GM08714 (cell line): ENCODE results near the gene ZNF532.

Experiments
- H3K4me3 ChIP-seq: fragments of 200-500 bp; sonication (Bioruptor generic); 2 replicates; pipeline ENCODE4 v1.5.1; 2014; ENCODE audit warnings: mild to moderate bottlenecking, low read length, inconsistent platforms
- ZNF274 ChIP-seq: IDR thresholded peaks from 2 replicates; pipeline ENCODE4 v1.6.1; 2012; ENCODE audit warnings: mild to moderate bottlenecking, low read depth, low read length

Gene ZNF532

DNA sequence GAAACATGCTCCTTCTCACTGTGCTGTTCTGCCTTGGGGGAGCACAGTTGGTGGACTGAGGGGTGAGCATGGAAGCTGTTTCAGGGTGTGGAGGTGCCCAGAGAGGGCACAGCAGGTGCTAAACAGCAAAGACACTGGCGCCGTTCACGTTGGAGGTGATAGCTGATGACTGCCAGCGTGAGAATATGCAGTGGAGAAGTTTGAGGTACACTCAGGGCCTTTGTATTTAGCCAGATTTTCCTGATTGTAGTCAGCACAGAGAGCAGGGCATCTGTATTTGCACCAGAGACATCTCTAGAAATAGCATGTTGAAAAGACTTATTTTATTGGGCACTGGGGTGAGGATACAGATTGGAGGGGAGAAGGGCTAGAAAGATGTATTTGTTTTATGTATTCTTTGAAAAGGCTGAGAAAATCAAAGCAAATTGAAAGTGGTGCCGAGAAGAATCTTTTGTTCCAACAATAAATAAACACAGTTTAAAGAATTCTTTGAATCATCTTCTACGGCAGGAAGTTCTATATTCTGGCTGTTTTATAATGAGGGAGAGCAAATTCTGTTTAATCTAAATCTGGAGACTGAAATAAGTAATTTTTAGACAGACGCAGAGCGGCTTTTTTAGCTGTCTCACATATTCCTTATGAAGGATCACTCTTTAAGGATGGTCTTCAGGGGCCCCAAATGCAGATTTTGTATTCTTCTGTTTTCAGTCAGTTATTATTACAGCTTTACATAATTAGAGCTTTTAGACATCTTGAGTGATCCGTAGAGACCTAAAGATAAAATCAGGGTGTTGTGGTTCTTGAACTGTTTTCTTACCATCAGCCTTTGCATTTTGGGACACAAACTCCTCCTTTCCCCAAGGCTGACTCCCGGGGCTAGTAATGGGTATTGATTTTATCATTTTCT, 7.1 kb downstream of the ZNF532 start:
- H3K4me3 ChIP-seq, result no peak overlapping the region
- TF ChIP-seq ZNF274, result no peak

DNA sequence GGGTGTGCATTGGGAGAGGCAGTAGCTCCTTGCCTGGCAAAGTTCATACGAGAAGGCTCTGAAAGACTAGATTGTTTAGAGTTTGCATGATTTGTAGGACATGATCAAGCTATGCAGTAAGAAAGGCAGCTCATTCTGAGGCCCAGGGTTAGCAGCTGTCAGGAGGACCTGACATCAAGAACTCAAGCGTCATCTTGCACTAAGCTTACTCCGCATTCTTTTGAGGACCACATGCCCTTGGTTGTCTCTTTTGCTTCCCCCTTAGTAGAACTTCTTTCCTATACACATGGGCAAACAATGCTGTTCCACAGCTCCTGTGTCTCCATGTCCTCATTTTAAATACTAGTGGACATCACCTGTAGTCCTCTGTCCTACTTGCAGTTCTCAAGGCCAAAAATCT, 14.0 kb downstream of the ZNF532 start:
- H3K4me3 ChIP-seq, result no peak overlapping the region
- TF ChIP-seq ZNF274, result no peak

DNA sequence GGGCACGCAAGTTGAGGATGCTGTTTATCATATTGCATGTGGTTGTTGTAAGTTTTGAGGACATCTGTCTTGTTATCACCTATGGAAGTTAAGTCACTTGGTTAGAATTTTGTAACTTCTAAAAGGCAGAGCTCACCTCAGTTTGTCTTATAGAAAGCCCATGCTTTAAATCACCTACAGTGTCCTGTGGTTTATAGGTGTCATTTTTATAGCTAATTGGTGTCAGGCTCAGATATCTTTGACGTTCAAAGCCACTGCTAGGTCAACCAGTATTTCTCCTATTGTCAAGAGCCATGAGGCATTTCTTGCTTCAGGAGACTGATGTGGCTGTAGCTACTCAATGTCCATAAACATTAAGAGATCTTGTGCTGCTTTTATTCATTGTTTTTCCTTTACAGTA, 16.8 kb downstream of the ZNF532 start:
- H3K4me3 ChIP-seq, result no peak overlapping the region
- no peak for TF ChIP-seq ZNF274

DNA sequence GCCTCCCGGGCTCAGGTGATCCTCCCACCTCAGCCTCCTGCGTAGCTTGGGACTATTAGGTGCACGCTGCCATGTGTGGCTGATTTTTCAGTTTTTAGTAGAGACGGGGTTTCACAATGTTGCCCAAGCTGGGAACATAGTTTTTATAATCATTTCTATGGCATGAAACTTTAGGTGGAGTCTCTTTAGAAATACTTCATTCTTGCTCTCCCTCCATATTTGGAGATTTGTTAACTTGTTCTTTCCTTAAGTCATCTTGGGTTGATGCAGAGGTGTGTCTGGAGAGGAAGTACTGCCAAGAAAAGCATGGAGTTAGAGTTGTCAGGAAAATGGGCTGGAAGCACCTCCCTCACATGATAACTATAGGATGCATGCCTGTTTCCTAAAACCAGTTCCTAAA, 17.4 kb downstream of the ZNF532 start:
- H3K4me3 ChIP-seq, result no peak overlapping the region
- TF ChIP-seq ZNF274, result no peak

DNA sequence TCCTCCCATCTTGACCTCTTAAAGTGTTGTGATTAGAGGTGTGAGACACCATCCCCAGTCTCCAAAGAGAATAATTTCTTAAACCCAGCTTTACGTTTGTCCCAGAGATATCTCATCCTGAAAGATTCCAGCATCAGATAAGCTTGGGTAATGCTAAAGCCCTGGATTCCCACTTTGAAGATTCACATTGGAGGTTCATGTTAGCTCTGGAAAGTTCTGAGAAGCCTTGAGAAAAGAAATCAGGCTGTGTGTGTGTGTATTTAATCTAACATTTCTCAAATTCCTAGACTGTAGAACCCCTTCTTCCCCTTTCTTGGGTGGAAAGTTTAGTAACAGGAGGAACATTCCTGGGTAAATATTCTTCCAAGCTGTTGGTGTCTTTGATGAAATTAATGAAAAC, 18.0 kb downstream of the ZNF532 start:
- TF ChIP-seq ZNF274, result no peak
- H3K4me3 ChIP-seq, result no peak overlapping the region

DNA sequence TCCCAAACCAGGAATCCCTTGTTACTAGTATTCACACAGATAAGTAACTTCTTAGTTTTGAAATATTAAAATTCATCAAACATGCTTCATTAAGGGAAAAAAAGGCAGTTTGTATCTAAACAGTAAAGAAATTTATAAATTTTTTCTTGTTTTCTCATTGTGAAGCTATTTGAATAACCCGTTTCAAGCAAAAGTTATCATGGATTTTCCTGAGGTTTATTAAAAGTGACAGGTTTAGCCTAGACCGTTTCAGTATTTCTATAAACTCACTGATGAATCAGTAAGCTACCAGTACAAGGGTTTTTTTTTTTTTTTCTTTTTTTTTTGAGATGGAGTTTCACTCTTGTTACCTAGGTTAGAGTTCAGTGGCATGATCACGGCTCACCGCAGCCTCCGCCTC, 20.0 kb downstream of the ZNF532 start:
- no peak overlapping the region for H3K4me3 ChIP-seq
- TF ChIP-seq ZNF274, result no peak

DNA sequence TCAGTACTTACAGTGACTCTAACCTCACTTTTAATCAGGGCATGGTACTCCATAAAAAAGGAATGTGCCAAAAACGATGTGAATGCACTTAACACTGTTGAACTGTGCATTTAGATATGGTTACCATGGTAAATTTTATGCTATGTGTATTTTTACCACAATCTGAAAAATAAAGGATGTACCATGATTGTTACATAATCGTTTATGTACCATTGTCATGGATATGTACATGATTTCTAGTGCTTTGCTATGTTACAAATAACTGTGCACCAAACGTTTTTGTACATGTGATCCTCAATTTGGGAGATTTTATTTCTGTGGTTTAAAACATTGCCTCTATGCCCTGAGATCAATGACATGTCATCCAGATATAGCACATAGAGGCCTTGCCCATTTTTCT, 21.8 kb downstream of the ZNF532 start:
- no peak for TF ChIP-seq ZNF274
- H3K4me3 ChIP-seq, result no peak overlapping the region

DNA sequence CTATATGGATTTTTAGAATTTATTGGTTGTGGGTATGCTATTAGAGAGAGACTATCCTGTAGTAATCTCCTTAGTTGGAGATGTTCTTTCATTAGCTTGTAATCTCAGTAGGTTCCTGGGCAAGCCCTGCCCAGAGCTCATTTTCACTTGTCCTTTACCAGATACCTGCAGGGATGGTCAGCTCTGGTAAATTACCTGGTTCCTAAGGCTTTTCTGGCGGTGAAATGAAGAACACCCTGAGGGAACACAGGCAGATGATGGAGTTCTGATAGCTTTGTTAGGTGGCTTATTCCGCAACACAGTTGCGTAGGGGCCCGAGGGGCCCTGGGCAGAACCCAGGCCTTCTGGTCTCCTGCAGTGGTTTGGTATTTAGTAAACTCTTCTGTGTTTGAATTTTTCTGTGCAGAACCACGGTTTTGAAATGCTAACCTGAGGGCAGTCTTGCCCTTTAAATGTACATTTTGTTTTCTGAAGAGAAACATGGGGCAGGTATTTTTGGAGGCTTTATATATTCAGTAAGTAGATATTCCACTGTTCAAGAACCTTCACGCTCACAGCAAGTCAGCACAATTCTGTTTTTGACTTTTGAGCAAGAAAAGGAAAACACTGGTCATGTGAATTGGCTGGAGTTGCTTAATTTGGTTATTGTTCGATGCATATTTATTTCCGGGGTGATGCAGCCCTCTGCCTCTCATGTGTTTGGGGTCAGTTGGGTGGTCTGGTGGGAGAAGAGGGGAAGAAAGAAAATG, 22.4 kb downstream of the ZNF532 start:
- no peak for TF ChIP-seq ZNF274
- no peak overlapping the region for H3K4me3 ChIP-seq

DNA sequence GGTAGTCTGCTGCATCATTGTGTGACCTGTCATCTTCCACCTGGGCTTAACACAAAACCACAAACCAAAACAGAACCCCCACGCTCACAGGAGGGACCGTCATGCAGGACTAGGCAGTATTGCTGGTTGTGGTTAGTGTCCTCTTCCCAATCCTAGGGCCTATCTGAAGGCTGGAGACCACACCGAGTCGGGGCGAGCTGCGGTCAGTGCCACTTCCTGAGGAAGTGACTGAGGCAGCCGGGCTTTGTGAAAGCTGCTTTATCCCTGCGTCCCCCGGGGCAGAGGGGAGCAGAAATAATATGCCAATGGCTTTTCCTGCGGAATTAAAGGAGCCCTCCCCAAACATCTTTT, 22.9 kb downstream of the ZNF532 start:
- TF ChIP-seq ZNF274, result no peak
- no peak overlapping the region for H3K4me3 ChIP-seq

DNA sequence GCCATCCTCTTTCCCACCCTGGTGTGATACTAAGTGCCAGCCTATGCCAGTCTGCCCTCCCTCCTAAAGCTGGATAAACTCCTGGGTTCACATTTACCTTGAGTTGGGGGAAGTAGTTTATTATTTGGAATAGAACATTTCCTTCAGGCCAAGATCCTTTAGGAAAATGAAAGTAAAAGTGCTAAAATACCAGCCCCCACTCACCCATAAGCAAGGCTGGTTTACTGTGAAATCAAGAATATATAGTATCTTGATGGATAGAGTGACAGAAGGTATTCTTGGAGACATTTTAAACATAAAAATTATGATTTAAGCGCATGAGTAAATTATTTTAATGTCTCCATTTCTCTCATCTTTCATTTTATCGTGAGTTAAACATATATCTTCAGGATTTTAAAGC, 27.1 kb downstream of the ZNF532 start:
- no peak overlapping the region for H3K4me3 ChIP-seq
- no peak for TF ChIP-seq ZNF274

DNA sequence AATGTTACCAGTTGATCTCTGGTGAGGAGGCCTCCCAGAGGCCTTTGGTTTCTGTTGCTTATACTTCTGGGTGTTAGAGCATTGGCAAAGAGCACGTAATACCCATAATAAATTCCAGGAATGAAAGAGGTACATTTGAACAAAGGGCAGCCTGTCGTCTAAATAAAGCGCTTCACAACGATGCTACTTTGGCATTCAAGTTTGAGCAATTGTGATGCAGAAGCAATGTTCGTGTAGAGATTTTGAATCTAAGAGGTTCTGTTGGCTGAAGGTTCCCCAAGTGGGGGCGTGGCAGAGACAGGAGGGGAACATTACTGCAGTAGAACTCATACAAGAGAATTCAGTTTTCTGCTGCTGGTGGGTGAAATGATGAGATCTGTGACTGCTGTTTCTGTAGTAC, 27.8 kb downstream of the ZNF532 start:
- H3K4me3 ChIP-seq, result no peak overlapping the region
- no peak for TF ChIP-seq ZNF274

DNA sequence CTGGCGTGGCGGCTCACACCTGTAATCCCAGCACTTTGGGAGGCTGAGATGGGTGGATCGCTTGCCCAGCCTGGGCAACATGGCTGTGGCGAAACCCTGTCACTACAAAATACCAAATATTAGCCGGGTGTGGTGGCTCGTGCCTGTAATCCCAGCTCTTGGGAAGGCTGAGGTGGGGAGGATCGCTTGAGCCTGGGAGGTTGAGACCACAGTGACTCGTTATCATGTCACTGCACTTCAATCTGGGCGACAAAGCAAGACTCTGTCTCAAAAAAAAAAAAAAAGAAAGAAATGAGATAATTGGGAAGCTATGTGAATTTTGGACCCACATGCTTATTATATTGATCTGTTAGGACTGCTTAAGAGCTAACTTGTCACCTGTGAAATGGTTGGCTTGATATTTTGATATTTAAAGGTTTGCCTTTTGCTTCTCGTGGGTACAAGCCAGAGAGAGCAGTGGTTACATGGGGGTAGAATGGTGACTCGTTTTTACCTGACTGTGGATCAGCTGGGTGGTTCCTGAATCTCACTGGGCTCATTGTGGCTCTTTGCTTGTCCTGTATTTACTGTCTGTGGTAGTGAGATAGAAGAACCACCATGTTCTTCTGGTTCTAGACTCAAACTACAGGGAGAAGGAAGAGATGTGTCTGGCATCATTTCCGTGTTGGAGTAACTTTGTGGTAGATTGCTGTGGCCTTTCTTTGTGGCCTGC, 28.9 kb downstream of the ZNF532 start:
- TF ChIP-seq ZNF274, result no peak
- no peak overlapping the region for H3K4me3 ChIP-seq

DNA sequence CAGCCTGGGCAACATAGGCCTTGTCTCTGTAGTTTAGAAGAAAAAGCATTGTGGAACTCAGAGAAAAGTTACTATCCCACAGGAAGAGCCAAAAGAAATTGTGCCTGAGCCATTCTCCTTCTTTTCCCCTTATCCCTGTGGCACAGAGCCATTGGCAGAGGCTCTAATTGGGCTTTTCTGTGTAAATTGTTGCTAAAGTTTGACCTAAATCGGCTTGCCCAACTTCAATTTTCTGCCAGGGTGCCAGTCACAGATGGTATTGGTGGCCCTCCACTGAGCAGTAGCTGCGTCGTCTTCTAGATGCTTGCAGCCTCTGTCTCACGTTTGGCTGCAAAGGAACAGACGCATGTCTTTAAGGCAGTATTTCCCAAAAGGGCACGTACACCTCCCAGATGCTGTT, 30.3 kb downstream of the ZNF532 start:
- TF ChIP-seq ZNF274, result no peak
- no peak overlapping the region for H3K4me3 ChIP-seq

DNA sequence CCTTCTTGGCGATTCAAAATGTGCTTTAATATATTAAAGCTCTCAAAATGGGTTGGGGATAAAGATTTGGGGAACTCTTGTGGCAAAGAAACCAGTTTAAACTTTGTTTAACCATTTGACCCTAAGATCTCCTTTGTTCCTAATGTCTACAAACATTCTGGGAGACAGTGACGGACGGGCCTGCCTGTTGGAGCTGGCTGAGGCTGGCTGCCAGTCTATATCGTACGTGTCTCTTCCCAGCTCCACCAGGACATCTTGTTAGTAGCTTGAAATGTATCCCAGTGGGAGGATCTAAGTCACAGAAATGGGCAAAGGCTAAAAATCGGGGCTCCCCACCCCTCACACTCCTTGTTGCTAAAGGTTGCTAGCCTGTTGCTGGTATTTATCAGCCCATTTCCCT, 30.7 kb downstream of the ZNF532 start:
- H3K4me3 ChIP-seq, result no peak overlapping the region
- TF ChIP-seq ZNF274, result no peak

DNA sequence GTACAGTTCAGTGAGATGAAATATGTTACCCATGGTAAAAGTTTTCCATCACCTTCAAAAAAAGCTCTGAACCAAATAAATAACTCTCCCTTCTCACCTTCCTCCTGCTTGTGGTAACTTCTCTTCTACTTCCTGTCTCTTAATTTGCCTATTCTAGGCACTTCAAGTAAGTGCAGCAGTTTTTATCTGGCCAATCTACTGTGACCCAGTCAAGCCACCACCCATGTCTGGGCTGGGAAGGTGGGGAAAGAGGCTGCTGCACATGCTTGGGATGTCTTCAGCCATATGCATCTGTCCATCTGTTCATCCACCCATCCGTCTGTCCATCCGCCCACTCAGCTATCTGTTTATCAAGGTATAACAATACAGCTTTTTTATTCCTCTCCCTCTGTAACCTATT, 31.6 kb downstream of the ZNF532 start:
- H3K4me3 ChIP-seq, result no peak overlapping the region; the same call in 1 of the 2 replicates
- TF ChIP-seq ZNF274, result no peak
